ENCODE results near the gene SDK2. TPM values are rescaled to one million over a fixed set of nuclear protein-coding genes. Genes with fewer than 3 reads are reported as not detected.
A peak's percentile ranks its signal among the peaks of the same experiment; 100 is the strongest.

The SDK2 gene, protein sequence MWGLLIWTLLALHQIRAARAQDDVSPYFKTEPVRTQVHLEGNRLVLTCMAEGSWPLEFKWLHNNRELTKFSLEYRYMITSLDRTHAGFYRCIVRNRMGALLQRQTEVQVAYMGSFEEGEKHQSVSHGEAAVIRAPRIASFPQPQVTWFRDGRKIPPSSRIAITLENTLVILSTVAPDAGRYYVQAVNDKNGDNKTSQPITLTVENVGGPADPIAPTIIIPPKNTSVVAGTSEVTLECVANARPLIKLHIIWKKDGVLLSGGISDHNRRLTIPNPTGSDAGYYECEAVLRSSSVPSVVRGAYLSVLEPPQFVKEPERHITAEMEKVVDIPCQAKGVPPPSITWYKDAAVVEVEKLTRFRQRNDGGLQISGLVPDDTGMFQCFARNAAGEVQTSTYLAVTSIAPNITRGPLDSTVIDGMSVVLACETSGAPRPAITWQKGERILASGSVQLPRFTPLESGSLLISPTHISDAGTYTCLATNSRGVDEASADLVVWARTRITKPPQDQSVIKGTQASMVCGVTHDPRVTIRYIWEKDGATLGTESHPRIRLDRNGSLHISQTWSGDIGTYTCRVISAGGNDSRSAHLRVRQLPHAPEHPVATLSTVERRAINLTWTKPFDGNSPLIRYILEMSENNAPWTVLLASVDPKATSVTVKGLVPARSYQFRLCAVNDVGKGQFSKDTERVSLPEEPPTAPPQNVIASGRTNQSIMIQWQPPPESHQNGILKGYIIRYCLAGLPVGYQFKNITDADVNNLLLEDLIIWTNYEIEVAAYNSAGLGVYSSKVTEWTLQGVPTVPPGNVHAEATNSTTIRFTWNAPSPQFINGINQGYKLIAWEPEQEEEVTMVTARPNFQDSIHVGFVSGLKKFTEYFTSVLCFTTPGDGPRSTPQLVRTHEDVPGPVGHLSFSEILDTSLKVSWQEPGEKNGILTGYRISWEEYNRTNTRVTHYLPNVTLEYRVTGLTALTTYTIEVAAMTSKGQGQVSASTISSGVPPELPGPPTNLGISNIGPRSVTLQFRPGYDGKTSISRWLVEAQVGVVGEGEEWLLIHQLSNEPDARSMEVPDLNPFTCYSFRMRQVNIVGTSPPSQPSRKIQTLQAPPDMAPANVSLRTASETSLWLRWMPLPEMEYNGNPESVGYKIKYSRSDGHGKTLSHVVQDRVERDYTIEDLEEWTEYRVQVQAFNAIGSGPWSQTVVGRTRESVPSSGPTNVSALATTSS (N-terminal part only)
- total RNA-seq (2014; rRNA removed; shearing (Covaris generic)), result 0.33 and 0.74 TPM in 2 replicates

DNA sequence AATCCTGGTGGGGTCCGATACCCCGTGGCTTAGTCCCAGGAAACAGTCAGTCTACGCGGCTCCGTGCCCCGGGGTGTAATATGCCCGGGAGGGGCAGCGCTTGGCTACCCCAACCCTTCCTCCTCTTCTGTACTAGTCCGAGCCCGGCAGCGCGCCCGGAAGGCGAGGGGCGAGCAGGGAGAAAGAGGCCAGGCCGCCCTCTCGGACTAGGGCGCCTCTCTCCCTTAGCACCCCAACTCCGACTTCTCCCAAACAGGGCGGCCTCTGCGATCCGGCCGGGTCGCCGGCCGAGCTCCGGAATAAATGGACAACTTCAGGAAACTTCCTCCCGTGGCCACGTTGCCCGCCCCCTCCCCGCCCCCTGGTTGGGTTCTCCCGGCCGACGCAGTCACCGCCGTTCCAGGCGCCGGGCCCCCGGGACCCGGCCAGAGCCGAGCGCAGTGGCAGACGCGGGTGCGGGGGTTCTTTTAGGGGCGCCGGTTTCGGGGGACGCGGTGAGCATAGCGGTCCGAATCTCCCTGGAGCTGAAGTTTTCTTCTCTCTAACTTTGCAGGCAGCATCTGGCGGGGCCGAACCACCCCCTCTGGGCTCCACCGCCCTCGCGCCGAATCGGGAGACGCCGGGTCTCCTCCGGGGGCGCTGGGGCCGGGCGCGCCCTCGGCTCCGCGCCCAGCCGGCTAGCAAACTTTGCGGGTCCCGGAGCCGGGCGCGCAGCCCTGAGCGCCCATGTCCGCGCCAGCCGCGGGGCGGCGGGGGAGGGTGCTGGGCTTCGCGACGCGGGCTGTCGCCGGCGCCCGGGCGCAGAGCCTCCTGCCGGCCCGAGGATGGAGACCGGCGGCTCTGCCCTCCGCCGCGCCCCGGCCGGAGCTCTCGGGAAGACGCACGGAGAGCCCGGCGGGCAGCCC is at the start of gene SDK2:
Gene SDK2, minus strand, starts transcription at position 301 of the 905 bp plus-strand sequence. CDS start 357 bp downstream, outside the sequence.
- DNase-seq (ENCODE audit: low read depth), result peak; percentile 42

DNA sequence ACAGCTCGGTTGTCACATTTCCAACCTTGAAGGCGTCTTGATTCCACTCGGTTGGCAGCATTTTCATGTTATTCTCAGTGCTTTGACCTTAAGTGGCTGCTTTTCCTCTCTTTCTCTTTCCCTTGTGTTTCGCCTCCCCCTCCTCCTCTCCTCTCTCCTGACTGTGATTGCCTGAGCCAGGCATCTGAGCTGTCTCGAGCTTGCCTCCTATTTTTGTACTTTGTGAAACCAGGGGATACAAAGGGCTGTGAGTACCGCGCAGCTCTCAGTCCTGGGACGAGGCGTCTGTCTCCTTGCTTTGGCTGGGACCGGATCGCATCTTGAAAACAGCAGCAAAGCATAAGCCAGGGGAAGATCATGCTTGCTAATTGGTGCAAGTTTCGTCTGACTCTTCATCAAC is 48.8 kb upstream of the SDK2 start:
- no peak for DNase-seq (ENCODE audit: low read depth)

DNA sequence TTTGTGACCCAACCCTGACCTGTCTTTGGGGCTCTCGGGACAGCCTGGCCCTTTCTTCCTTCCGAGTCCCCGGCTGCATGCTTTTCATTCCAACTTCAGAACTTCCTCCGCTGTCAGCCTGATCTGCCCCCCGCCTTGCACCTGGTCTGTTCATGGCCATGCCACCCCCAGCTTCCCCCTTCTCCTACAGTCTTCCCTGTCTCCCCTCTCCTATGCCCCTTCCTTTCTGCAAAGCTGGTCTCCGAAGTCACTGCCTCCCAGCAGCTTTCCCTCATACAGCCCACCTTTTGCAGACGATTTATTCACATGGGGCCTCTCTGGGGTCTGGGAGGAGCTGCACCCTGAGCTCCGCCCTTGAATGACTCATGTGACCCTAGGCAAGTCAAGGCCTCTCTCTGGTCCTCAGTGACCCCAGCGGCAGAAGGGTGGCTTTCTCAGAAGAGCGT is 47.1 kb upstream of the SDK2 start:
- DNase-seq (ENCODE audit: low read depth), result no peak

GRCh38 chr17:73690676-73691075 is 46.4 kb upstream of the SDK2 start:
- DNase-seq (ENCODE audit: low read depth), result peak; percentile 51

GRCh38 chr17:73689596-73690275 is 45.5 kb upstream of the SDK2 start:
- DNase-seq (ENCODE audit: low read depth), result no peak

DNA sequence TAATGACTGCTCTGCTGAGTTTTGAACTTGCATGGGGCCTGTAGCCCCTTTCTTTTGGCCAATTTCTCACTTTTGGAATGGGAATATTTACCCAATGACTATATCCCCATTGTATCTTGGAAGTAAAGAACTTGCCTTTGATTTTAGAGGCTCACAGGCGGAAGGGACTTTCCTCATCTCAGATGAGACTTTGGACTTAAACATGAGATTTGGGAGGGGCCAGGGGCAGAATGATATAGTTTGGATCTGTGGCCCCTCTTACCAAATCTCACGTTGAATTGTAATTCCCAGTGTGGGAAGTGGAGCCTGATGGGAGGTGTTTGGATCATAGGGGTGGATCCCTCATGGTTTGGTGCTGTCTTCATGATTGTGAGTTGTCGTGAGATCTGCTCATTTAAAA is 42.7 kb upstream of the SDK2 start:
- no peak for DNase-seq (ENCODE audit: low read depth)

DNA sequence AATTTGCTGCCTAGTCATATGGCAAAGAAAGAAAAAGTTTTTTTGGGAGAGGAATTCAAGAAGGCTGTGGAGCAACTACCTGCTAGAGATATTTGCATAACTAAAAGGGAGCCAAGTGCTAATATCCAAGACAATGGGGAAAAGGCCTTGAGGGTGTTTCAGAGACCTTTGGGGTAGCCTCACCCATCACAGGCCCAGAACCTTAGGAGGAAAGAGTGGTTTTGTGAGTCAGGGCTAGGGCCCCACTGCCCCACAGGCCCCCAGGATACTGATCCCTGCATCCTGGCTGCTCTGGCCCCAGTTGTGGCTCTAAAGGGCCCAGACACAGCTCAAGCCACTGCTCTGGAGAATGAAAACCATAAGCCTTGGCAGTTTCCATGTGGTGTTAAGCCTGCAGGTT is 41.9 kb upstream of the SDK2 start:
- DNase-seq (ENCODE audit: low read depth), result no peak

DNA sequence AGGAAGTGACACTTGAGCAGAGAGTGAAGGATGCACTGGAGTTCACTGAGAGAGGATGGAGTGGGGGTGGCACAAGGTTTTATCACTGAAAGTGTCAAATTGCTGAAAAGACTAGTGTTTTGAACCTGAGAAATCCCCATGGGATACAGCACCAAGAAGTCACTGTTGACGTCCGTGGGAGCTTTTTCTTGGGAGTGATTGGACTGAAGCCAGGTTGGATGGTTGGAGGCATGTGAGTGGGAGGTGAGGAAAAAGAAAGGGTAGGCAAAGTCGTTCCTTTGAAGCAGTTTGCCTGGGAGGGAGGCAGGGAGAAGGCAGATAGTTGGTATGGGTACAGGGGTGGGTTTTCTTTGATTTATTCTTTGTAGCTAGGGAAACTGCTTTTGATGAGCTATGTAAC is 39.9 kb upstream of the SDK2 start:
- DNase-seq (ENCODE audit: low read depth), result no peak

DNA sequence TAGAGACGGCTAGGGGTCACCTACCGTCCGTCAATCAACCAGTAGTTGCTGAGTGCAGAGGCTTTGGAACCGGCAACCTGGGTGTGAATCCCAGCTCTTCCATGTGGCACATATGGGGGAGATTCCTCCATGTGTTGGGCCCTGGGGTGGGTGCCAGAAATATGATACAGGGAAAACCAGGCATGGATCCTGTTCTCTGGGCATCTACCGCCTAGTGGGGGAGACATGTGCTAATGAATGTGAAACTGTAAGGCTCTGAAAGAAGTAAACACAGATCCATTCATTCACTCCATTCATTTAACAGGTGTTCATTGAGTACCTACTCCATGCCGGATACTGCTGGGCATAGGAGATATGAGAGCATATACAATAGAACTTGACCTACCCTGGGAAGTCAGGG is 39.5 kb upstream of the SDK2 start:
- DNase-seq (ENCODE audit: low read depth), result no peak

DNA sequence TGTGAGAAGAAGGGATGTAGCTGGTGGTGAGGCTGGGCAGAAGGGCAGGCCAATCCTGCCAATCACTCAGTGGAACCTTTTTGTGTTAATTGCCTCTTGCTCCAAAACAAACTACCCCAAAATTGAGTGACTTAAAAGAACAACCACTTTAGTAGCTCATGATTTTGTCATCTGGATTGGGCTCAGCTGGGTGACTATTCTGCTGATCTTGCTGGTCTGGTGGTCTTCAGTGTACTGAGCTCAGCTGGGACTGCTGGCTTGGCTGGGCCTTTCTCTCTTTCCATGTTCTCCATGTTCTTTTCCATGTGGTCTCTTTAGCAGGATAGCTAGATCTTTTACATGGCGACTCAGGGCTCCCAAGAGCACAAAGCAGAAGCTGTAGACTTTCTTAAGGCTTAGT is 37.7 kb upstream of the SDK2 start:
- no peak for DNase-seq (ENCODE audit: low read depth)

DNA sequence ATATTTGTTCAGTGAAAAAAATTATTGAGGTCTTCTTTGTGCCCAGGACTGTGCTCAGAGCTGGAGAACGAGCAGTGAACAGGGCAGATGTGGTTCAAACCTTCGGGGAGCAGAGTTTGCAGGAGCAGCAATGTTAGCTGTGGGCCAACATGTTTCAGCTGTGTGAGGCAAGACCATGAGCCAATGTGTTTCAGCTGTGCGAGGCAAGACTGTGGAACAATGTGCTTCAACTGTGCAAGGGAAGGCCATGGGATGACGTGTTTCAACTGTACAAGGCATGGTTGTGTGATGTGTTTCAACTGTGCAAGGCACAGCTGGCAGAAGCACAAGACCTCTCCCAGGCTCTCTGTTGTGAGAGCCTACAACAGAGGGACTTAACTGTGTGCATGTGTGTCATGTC is 35.2 kb upstream of the SDK2 start:
- no peak for DNase-seq (ENCODE audit: low read depth)

GRCh38 chr17:73678999-73679398 is 34.8 kb upstream of the SDK2 start:
- no peak for DNase-seq (ENCODE audit: low read depth)

GRCh38 chr17:73669771-73670170 is 25.5 kb upstream of the SDK2 start:
- no peak for DNase-seq (ENCODE audit: low read depth)

- no peak for DNase-seq (ENCODE audit: low read depth)
Measured at GRCh38 chr17:73667181-73667959, 23.1 kb upstream of the SDK2 start.

DNA sequence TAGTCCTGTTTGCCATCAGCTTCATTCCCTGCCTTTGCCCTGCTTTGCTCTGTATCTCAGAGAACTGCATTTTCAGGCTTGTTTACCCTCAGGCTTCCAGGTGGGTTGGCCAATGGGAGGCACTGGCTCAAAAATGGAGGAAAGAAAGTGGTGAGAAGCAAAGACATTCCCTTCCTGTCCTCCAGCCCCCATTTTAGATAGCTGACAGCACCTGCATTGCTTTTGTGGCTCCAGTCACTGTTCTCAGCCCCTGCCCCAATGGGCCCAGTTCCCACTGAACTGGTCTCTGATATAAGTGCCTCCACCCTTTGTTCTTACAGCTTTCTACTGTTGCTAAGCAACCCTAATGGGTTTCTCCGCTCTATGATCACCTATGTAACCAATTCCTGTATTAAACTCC is 19.4 kb upstream of the SDK2 start:
- DNase-seq (ENCODE audit: low read depth), result no peak

DNA sequence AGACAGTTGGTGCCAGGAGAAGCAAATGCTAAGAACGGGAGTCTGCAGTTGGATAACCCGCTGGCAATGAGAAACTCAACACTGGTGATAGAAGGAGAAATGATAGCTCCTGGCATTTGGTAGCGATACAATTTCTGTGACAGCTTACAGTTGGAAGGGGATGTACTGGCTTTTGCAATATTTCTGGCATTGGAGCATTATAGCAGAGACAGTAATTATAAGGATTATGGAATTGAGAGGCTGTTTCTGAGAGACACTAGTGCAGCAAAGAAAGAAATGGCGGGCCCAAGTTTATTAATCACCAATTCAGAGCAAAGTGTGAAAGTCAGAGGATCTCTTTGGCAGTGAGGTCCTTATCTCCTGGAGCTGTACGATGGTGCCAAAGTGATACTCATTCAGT is 16.1 kb upstream of the SDK2 start:
- DNase-seq (ENCODE audit: low read depth), result no peak

GRCh38 chr17:73658821-73659515 is 14.7 kb upstream of the SDK2 start:
- DNase-seq (ENCODE audit: low read depth), result no peak

- DNase-seq (ENCODE audit: low read depth), result peak; percentile 66
Measured at GRCh38 chr17:73657473-73658116, 13.3 kb upstream of the SDK2 start.

Data from Daoy (cell line).